Kidney (tissue), 14 donors: ENCODE results near the gene RGS10. TPM values are rescaled to one million over a fixed set of nuclear protein-coding genes. Genes with fewer than 3 reads are reported as not detected.
"Not testable (repeated sequence)": the region's sequence is repeated elsewhere in the genome, so short reads cannot be mapped to it uniquely, and the experiment has no call there.

Source experiments
- DNase-seq, 5 donors: peaks; one replicate each; pipeline ENCODE4 v3.0.0-alpha.2; 2013 to 2020
- FAIRE-seq: peaks from 2 replicates; lab custom pipeline; 2012; peaks lifted over from hg19 to GRCh38; lab: Jason Lieb, UNC
- H3K27ac ChIP-seq, 2 donors: one replicate each; pipeline ENCODE4 v1.7.0; 2013; ENCODE audit warnings: low read depth in 2 of 2, low read length in 2 of 2, inconsistent platforms in 1 of 2
- H3K27me3 ChIP-seq: one replicate; pipeline ENCODE4 v1.7.1; 2013; ENCODE audit warnings: low read length, inconsistent platforms; ENCODE audit not compliant: control insufficient read depth, insufficient read depth
- H3K36me3 ChIP-seq, 3 donors: one replicate each; pipeline versions ENCODE4 v1.7.0 to v1.7.1; 2013; ENCODE audit warnings: low read length in 3 of 3, control low read depth in 1 of 3, inconsistent platforms in 1 of 3; ENCODE audit not compliant: insufficient read depth in 3 of 3, control insufficient read depth in 2 of 3
- H3K4me1 ChIP-seq, 3 donors: one replicate each; pipeline versions ENCODE4 v1.7.0 to v1.7.1; 2013; ENCODE audit warnings: low read length in 3 of 3, inconsistent platforms in 1 of 3, low read depth in 1 of 3; ENCODE audit not compliant: control insufficient read depth in 2 of 3, insufficient read depth in 2 of 3
- H3K4me3 ChIP-seq, 3 donors: one replicate each; pipeline versions ENCODE4 v1.7.0 to v1.8.1; 2013; ENCODE audit warnings: low read length in 3 of 3, control low read depth in 1 of 3, inconsistent platforms in 1 of 3
- H3K9ac ChIP-seq, 3 donors: one replicate each; pipeline versions ENCODE4 v1.7.0 to v1.7.1; 2013; ENCODE audit warnings: low read length in 3 of 3, control low read depth in 1 of 3, inconsistent platforms in 1 of 3
- H3K9me3 ChIP-seq, 3 donors: one replicate each; pipeline versions ENCODE4 v1.7.0 to v1.7.1; 2013; ENCODE audit warnings: low read length in 3 of 3, control low read depth in 1 of 3, inconsistent platforms in 1 of 3; ENCODE audit not compliant: control insufficient read depth in 2 of 3, insufficient read depth in 1 of 3
- intact Hi-C: fragments of 100-400 bp; cut with DNase I; formaldehyde crosslinking; loops from one replicate; pipeline ENCODE4 v1.11.1; 2022
- polyA plus RNA-seq: library from polyadenylated mRNA; stranded (reverse); fragments of 350-450 nt; fragmentation: Illumina TruSeq; extraction: RNeasy Lipid Tissue Mini Kit (QIAGEN cat#74804); gene quantifications from one replicate; pipeline ENCODE4 v1.2.3, GENCODE V29; 2014; ENCODE audit warnings: low read depth, low replicate concordance; ENCODE audit not compliant: insufficient read depth
- total RNA-seq: library from RNA; stranded (reverse); fragmentation: NEBNext Ultra II Directional; extraction: Animal tissue kit (Norgen Biotek cat#: 25700); gene quantifications from one replicate; pipeline ENCODE4 v1.2.1, GENCODE V29; 2021
- TF ChIP-seq, protein P1 (sequence below): IDR thresholded peaks from 3 replicates; pipeline ENCODE4 v1.5.1; 2012; ENCODE audit warnings: mild to moderate bottlenecking, moderate library complexity, borderline replicate concordance; ENCODE audit not compliant: insufficient read depth; ENCODE audit errors: extremely low read depth
- donor health status: control.
- donor health status: control.
- donor health status: control.
- donor health status: control.
- donor health status: control.
- donor health status: DM: yes; HTN: yes; CAD: no.
- donor health status: Normal renal cell carcinoma (clear cell type).

Gene RGS10
- total and polyA plus RNA-seq, 2 donors from 2014 or later = 19.9 to 25.4 TPM

DNA sequence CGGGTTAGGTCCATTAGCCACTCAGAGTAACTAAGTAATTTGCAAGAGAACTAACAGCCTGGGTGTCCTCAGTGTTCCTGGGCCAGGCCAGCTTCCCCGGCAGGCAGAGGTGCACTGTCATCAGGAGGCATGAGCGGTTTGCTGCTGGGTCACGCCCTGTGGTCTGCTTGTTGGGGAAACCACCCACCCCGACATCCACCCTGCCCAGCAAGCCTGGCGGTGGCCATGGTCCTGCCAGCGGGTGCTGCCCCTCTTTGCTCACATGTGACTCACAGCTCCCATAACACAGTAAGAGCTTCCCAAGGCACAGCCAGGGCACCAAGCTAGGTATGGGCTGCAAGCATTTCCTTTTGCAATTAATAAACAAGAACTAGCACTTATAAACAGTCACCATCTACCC lies 75.9 kb downstream of the RGS10 start:
- Histone ChIP-seq H3K4me1 (peaks cover 0 to 10% (median 7%) of the 10 kb centered on the region in 3 donors), H3K9me3 (no peaks in the 10 kb centered on the region), H3K27ac (no peak overlapping the region), H3K36me3 (no peaks in the 10 kb centered on the region), H3K9ac (no peak overlapping the region), H3K27me3 (no peaks in the 10 kb centered on the region), H3K4me3 (no peak overlapping the region)
- TF ChIP-seq, protein P1, sequence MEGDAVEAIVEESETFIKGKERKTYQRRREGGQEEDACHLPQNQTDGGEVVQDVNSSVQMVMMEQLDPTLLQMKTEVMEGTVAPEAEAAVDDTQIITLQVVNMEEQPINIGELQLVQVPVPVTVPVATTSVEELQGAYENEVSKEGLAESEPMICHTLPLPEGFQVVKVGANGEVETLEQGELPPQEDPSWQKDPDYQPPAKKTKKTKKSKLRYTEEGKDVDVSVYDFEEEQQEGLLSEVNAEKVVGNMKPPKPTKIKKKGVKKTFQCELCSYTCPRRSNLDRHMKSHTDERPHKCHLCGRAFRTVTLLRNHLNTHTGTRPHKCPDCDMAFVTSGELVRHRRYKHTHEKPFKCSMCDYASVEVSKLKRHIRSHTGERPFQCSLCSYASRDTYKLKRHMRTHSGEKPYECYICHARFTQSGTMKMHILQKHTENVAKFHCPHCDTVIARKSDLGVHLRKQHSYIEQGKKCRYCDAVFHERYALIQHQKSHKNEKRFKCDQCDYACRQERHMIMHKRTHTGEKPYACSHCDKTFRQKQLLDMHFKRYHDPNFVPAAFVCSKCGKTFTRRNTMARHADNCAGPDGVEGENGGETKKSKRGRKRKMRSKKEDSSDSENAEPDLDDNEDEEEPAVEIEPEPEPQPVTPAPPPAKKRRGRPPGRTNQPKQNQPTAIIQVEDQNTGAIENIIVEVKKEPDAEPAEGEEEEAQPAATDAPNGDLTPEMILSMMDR = no peak
- FAIRE-seq (no peak), DNase-seq (peak in 1 of 5 donors; percentile 76)
- intact Hi-C loops = no loop called here

DNA sequence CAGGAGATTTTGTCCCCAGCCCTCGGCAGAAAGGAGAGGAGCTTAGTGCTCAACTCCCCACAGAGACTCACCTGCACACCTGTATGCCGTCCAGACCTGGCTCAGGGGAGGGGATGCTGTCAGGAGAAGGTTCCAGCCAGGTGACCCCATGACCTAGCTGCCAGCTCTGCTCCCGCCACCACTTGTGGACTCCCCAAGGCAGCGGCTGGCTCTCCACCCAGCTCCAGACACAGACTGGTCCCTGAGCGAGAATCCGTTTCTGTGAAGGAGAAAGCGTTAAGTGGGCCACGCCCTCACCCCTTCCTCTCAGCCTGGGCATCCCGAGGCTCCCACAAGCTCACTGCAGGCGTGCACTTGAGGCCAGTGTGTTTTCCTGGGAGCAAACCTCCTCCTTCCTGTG lies 76.4 kb downstream of the RGS10 start:
- DNase-seq (peak in 1 of 5 donors; percentile 66), FAIRE-seq (no peak)
- Histone ChIP-seq H3K9me3 (no peaks in the 10 kb centered on the region), H3K9ac (no peak overlapping the region), H3K36me3 (no peaks in the 10 kb centered on the region), H3K4me3 (no peak overlapping the region), H3K4me1 (peaks cover 0 to 12% (median 10%) of the 10 kb centered on the region in 3 donors), H3K27me3 (no peaks in the 10 kb centered on the region), H3K27ac (no peak overlapping the region)
- TF ChIP-seq, protein P1 = no peak
- intact Hi-C loops = no loop called here

- Histone ChIP-seq H3K9me3 (no peaks in the 10 kb centered on the region), H3K36me3 (no peaks in the 10 kb centered on the region), H3K27ac (no peak overlapping the region), H3K4me3 (no peak overlapping the region), H3K9ac (no peak overlapping the region), H3K4me1 (peaks cover 0 to 15% (median 10%) of the 10 kb centered on the region in 3 donors), H3K27me3 (no peaks in the 10 kb centered on the region)
- no peak for DNase-seq
- intact Hi-C loops = no loop called here
- TF ChIP-seq, protein P1 = no peak
- no peak for FAIRE-seq
Observed at GRCh38 chr10:119465085-119465484, 77.4 kb downstream of the RGS10 start.

DNA sequence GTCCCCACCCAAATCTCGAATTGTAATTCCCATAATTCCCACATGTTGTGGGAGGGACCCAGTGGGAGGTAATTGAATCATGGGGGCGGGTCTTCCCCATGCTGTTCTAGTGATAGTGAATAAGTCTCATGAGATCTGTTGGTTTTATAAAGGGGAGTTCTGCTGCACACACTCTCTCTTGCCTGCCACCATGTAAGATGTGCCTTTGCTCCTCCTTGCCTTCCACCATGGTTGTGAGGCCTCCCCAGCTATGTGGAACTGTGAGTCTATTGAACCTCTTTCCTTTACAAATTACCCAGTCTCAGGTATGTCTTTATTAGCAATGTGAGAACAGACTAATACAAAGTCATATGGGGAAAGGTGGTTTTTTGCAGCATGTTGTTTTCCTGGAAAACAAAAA lies 79.3 kb downstream of the RGS10 start:
- H3K27me3 ChIP-seq, FAIRE-seq, H3K9ac ChIP-seq, intact Hi-C loops, H3K9me3 ChIP-seq, H3K36me3 ChIP-seq, H3K27ac ChIP-seq, H3K4me3 ChIP-seq: not testable (repeated sequence)
- peaks cover 0 to 15% (median 10%) of the 10 kb centered on the region in 3 donors for H3K4me1 ChIP-seq
- DNase-seq = peak in 1 of 5 donors; percentile 2
